Nephron progenitor cell (in vitro differentiated cells): ENCODE data around the gene GPR15LG.

Experiments
- DNase-seq: peaks from one replicate; pipeline ENCODE4 v3.0.0; 2021
- H3K27ac Mint-ChIP-seq: 2 replicates; pipeline ENCODE4 v1.8.0; 2021; ENCODE audit warnings: mild to moderate bottlenecking, moderate library complexity, mixed read lengths
- H3K27me3 Mint-ChIP-seq: 2 replicates; pipeline ENCODE4 v1.8.0; 2021; ENCODE audit warnings: mild to moderate bottlenecking, low read depth, mixed read lengths; ENCODE audit not compliant: poor library complexity
- H3K36me3 Mint-ChIP-seq: 2 replicates; pipeline ENCODE4 v1.8.0; 2021; ENCODE audit warnings: low read depth, mixed read lengths
- H3K4me1 Mint-ChIP-seq: 2 replicates; pipeline ENCODE4 v1.8.0; 2021; ENCODE audit warnings: mixed read lengths
- H3K4me3 Mint-ChIP-seq: 2 replicates; pipeline ENCODE4 v1.8.0; 2021; ENCODE audit warnings: mild to moderate bottlenecking, moderate library complexity, mixed read lengths
- H3K9me3 Mint-ChIP-seq: 2 replicates; pipeline ENCODE4 v1.8.0; 2021; ENCODE audit warnings: mild to moderate bottlenecking, moderate library complexity, mixed read lengths
- TF ChIP-seq, protein P1 (sequence below): fragments of 200-600 bp; sonication (generic); IDR thresholded peaks from 2 replicates; pipeline ENCODE4 v1.5.0; 2021; ENCODE audit warnings: antibody characterized with exemption

Gene GPR15LG

GRCh38 chr10:84152769-84153168, 20.8 kb upstream of the GPR15LG start:
- TF ChIP-seq, protein P1, sequence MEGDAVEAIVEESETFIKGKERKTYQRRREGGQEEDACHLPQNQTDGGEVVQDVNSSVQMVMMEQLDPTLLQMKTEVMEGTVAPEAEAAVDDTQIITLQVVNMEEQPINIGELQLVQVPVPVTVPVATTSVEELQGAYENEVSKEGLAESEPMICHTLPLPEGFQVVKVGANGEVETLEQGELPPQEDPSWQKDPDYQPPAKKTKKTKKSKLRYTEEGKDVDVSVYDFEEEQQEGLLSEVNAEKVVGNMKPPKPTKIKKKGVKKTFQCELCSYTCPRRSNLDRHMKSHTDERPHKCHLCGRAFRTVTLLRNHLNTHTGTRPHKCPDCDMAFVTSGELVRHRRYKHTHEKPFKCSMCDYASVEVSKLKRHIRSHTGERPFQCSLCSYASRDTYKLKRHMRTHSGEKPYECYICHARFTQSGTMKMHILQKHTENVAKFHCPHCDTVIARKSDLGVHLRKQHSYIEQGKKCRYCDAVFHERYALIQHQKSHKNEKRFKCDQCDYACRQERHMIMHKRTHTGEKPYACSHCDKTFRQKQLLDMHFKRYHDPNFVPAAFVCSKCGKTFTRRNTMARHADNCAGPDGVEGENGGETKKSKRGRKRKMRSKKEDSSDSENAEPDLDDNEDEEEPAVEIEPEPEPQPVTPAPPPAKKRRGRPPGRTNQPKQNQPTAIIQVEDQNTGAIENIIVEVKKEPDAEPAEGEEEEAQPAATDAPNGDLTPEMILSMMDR = no peak
- Mint-ChIP-seq H3K4me3 (no peak overlapping the region), H3K9me3 (no peaks in the 10 kb centered on the region), H3K36me3 (peaks cover 43% of the 10 kb centered on the region), H3K4me1 (peaks cover 4% of the 10 kb centered on the region), H3K27me3 (no peaks in the 10 kb centered on the region), H3K27ac (no peak overlapping the region)
- no peak for DNase-seq

DNA sequence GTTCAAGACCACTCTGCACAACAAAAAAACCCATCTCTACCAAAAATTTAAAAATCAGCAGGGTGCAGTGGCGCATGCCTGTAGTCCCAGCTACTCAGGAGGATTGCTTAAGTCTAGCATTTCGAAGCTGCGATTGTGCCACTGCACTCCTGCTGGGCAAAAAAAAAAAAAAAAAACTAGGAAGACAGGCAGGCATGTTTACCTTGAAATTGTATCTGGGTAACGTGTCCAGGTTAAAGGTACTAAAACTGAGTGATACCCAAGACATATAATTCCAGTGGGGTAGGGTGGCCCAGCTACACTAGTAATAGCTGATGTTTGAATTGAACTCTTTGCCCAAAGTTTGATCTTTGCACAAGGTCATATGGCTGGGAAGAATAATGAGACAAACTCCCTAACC, 18.1 kb upstream of the GPR15LG start:
- H3K27me3 Mint-ChIP-seq = no peaks in the 10 kb centered on the region
- no peak overlapping the region for H3K4me3 Mint-ChIP-seq
- H3K4me1 Mint-ChIP-seq = peaks cover 14% of the 10 kb centered on the region

DNA sequence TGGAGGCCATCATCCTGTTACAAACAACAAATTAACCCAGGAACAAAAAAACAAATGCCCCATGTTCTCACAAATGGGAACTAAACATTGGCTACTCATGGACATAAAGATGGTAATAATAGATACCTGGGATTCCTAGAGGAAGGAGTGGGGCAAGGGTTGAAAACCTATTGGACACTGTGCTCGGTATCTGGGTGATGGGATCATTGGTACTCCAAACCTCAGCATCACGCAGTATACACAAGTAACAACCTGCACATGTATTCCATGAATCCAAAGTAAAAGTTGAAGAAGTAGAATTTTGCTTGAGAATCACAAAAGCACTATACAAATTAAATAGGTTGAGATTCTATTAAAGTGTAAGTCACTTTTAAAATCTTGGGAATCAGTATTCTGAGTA, 17.6 kb upstream of the GPR15LG start:
- no peaks in the 10 kb centered on the region for H3K9me3 Mint-ChIP-seq
- no peak overlapping the region for H3K4me3 Mint-ChIP-seq
- peaks cover 26% of the 10 kb centered on the region for H3K36me3 Mint-ChIP-seq
- no peaks in the 10 kb centered on the region for H3K27me3 Mint-ChIP-seq
- no peak for DNase-seq
- TF ChIP-seq, protein P1 = no peak
- H3K4me1 Mint-ChIP-seq = peaks cover 14% of the 10 kb centered on the region
- H3K27ac Mint-ChIP-seq = no peak overlapping the region

More for the DNA sequence above, 18.1 kb upstream of the GPR15LG start:
- Mint-ChIP-seq H3K27ac (no peak overlapping the region), H3K36me3 (peaks cover 30% of the 10 kb centered on the region), H3K9me3 (no peaks in the 10 kb centered on the region)
- TF ChIP-seq, protein P1 = no peak
- no peak for DNase-seq

DNA sequence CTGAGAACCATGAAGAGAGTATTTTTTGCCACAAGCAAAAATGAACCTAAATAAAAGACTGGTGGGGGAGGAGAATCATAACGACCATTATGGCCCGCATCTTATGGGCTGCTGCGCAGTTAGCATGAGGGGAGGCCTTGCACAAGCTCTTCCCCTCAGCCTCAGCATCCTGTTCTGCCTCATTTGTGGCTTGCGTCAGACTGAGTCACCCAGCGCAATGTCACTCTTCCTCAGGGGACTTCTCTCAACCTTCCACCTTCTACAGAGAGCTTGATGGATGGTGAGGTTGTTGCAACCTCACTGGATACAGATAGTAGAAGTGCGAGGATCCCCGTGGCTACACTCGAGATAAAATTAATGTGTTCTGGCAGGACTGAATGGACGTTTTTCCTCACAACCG, 16.8 kb upstream of the GPR15LG start:
- Mint-ChIP-seq H3K27me3 (no peaks in the 10 kb centered on the region), H3K9me3 (no peaks in the 10 kb centered on the region), H3K4me3 (no peak overlapping the region), H3K36me3 (peaks cover 23% of the 10 kb centered on the region), H3K4me1 (peaks cover 14% of the 10 kb centered on the region), H3K27ac (no peak overlapping the region)
- TF ChIP-seq, protein P1 = no peak
- no peak for DNase-seq

GRCh38 chr10:84158061-84158460, 15.5 kb upstream of the GPR15LG start:
- no peaks in the 10 kb centered on the region for H3K9me3 Mint-ChIP-seq
- no peak for DNase-seq
- TF ChIP-seq, protein P1 = no peak
- no peak overlapping the region for H3K4me3 Mint-ChIP-seq
- peaks cover under 1% of the 10 kb centered on the region for H3K27me3 Mint-ChIP-seq
- H3K27ac Mint-ChIP-seq = no peak overlapping the region
- peaks cover 14% of the 10 kb centered on the region for H3K4me1 Mint-ChIP-seq
- H3K36me3 Mint-ChIP-seq = peaks cover 17% of the 10 kb centered on the region

- TF ChIP-seq, protein P1 = no peak
- Mint-ChIP-seq H3K36me3 (peaks cover 15% of the 10 kb centered on the region), H3K4me1 (peaks cover 14% of the 10 kb centered on the region)
These were observed 15.1 kb upstream of the GPR15LG start for GRCh38 chr10:84158550-84158949.

More at GRCh38 chr10:84158550-84158949, 15.1 kb upstream of the GPR15LG start:
- Mint-ChIP-seq H3K27ac (no peak overlapping the region), H3K9me3 (no peaks in the 10 kb centered on the region), H3K4me3 (no peak overlapping the region), H3K27me3 (peaks cover 5% of the 10 kb centered on the region)
- DNase-seq = no peak
